ENCODE measurements around the gene UGT1A3.
"Not testable (repeated sequence)": the region's sequence is repeated elsewhere in the genome, so short reads cannot be mapped to it uniquely, and the experiment has no call there.

Gene UGT1A3

GRCh38 chr2:233728723-233729301 lies at the start of gene UGT1A3:
Gene UGT1A3, plus strand, starts transcription at chr2:233729042. Its CDS starts 85 bp downstream, at chr2:233729127.
- no peak for DNase-seq

- DNase-seq = no peak
These were observed 49.6 kb upstream of the UGT1A3 start for GRCh38 chr2:233679196-233679595.

- DNase-seq = no peak
These were observed 48.3 kb upstream of the UGT1A3 start for GRCh38 chr2:233680361-233681045.

GRCh38 chr2:233681521-233682099 lies 47.2 kb upstream of the UGT1A3 start, which contains the start of gene UGT1A7:
Gene UGT1A7, plus strand, starts transcription at chr2:233681901. Its CDS starts 37 bp downstream, at chr2:233681938.
- DNase-seq = no peak

GRCh38 chr2:233684640-233685039 lies 44.2 kb upstream of the UGT1A3 start:
- no peak for DNase-seq

GRCh38 chr2:233686928-233687327 lies 41.9 kb upstream of the UGT1A3 start:
- no peak for DNase-seq

GRCh38 chr2:233688341-233688740 lies 40.5 kb upstream of the UGT1A3 start:
- DNase-seq = no peak

GRCh38 chr2:233689031-233689430 lies 39.8 kb upstream of the UGT1A3 start:
- DNase-seq = no peak

GRCh38 chr2:233689501-233689900 lies 39.3 kb upstream of the UGT1A3 start:
- DNase-seq = no peak

- no peak for DNase-seq
These were observed 38.4 kb upstream of the UGT1A3 start for GRCh38 chr2:233690444-233690843.

GRCh38 chr2:233691443-233692433 lies 37.1 kb upstream of the UGT1A3 start:
- DNase-seq = no peak

GRCh38 chr2:233692648-233693047 lies 36.2 kb upstream of the UGT1A3 start, which contains the start of gene UGT1A6:
Gene UGT1A6, plus strand, starts transcription at chr2:233692890. Its CDS starts 115 bp downstream, at chr2:233693005.
- DNase-seq = no peak

GRCh38 chr2:233693963-233694362 lies 34.9 kb upstream of the UGT1A3 start:
- DNase-seq = no peak

- no peak for DNase-seq
These were observed 30.1 kb upstream of the UGT1A3 start for GRCh38 chr2:233698740-233699139.

GRCh38 chr2:233699424-233700027 lies 29.3 kb upstream of the UGT1A3 start:
- no peak for DNase-seq

GRCh38 chr2:233700028-233700635 lies 28.7 kb upstream of the UGT1A3 start:
- no peak for DNase-seq

GRCh38 chr2:233700842-233701241 lies 28.0 kb upstream of the UGT1A3 start:
- not testable (repeated sequence) for DNase-seq

GRCh38 chr2:233702238-233702637 lies 26.6 kb upstream of the UGT1A3 start:
- DNase-seq = no peak

GRCh38 chr2:233705911-233706506 lies 22.8 kb upstream of the UGT1A3 start:
- no peak for DNase-seq

- no peak for DNase-seq
These were observed 22.1 kb upstream of the UGT1A3 start for GRCh38 chr2:233706720-233707119.

- no peak for DNase-seq
These were observed 20.8 kb upstream of the UGT1A3 start for GRCh38 chr2:233707940-233708644.

Data from NCI-H1417 treated with DMSO at 0.1 percent for 48 hours (cell line).